Activated CD4-positive, alpha-beta T cell treated with anti-CD3 and anti-CD28 coated beads, Interleukin-10, Interleukin-2, amounts not matched to agents 100 ng/mL and 50 ng/mL, durations not matched to agents 16 hours and 8 hours (primary cell): ENCODE data around the gene MPEG1.

ENCODE experiments used
- DNase-seq: peaks from one replicate; pipeline ENCODE4 v3.0.0-alpha.2; 2020

Gene MPEG1

DNA sequence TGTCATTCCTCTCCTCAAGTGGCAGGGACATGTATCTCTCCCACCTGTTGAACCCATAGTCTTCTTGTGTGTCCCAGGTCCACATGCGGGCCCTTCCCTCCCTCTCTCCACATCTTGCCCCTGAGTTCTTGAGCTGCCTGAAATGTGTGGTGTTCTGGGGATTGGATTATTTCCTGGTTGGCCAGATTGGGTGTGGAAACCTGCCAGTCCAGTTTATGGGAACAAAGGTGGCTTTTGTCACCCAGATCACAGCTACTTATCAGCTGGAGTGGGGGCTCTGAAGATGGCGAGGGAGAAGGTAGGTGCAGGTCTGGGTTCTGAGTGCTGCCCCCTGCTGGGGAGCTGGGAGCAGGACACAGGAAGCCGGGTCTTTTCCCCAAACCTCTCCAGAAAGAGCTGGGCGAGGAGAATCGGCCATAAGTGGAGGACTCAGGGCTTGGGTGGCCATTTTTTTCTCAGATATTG lies 26.6 kb downstream of the MPEG1 start:
- peak; percentile 55 for DNase-seq

DNA sequence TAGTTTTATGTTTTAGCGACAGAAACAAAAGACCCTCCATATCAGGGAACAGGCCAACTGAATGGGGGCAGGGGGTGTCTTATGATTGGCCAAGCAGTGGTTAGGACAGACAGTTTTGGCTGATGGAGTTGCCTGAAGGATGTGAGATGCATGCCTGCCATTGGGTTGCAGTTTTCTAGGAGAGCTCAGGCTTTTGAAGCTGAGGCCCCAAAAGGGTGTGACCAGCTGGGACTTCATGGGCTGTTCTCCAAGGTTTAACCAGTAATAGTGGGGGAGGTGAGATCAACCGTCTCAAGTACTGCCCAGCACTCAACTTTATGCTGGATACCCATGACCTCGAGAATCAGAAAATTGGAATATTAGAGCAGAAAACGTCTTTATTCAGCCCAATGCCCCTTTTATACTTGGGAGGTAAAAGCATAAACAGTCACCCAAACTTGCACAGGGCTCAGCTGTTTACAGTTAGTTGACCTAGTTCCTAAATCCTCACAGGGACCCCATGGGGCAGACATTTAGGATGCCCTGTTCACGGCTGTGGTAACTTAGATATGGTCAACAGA lies 27.3 kb downstream of the MPEG1 start:
- DNase-seq: no peak

DNA sequence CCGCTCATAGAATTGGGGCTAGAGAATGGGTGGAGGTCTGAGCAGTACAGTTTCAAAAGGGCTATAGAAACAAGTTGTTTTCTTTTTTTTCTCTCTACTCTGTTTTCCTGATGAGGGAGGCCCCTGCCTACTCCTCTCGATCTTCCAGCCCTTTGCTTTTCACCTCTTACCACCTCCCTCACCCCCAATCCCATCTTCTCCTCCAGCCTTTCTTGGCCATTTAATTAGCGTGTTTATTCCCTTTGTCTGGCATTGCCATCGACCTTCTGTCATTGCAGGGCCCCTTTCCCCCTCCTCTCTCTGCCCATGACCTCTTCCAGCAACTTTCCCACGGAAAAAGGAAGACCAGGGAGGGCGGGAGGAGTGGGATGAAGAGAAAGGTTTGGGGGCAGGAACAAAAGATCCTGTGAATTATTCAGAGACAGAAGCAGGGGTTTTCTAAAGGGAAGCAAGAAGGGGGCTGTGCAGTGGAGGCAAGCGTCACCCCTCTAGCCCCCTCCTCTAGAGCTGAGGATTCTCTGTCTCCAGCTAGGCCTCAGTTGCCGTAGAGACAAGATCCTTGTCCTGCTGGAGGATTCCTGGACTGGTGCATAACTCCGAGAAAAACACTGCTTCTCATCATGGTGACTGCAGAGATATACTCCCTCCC lies 27.9 kb downstream of the MPEG1 start:
- DNase-seq: no peak

DNA sequence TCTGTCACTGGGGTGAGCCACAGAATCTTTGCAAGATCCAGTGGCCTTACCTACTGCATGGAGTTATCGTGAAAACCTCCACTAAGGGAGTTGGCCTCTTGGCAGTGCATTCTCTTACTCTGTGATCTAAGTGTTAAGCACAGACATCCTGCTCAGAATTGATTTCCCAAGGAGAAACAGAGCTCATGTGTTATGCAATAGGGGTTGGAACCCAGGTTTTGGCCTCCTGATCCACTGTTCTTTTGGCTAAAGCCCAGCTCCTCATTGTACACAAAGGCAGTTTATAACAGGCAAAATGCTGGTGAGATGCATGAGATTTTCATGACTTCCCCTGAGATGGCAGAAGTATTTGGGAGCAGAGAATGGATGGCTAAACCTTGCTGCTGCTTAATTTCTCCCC lies 29.0 kb downstream of the MPEG1 start:
- no peak for DNase-seq

DNA sequence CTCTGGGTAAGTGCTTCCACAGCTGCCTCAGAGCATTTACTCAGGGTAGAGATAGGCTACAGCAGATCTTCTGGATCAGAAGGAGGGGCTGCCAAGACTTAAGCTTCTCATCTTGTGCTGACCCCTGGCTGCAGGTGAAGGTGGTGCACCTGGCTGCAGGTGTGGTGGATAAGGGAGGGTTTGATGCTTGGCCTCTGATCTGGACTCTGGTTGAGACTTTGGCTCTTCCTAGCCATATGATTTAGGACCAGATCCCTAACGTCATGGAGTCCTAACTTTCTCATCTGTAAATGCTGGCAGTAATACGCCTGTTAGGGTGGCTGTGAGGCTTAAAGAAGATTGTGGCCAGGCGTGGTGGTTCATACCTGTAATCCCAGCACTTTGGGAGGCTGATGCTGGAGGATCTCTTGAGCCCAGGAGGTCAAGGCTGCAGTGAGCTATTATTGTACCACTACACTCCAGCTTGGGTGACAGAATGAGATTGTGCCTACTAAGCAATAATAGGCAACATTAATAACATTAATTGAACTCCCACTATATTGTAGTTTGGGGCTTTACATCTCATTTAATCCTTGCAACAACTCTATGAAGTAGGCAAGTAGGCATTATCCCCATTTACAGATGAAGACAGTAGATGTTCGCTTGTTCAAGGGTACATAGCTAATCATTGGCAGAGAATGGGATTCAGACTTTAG lies 30.1 kb downstream of the MPEG1 start:
- no peak for DNase-seq

DNA sequence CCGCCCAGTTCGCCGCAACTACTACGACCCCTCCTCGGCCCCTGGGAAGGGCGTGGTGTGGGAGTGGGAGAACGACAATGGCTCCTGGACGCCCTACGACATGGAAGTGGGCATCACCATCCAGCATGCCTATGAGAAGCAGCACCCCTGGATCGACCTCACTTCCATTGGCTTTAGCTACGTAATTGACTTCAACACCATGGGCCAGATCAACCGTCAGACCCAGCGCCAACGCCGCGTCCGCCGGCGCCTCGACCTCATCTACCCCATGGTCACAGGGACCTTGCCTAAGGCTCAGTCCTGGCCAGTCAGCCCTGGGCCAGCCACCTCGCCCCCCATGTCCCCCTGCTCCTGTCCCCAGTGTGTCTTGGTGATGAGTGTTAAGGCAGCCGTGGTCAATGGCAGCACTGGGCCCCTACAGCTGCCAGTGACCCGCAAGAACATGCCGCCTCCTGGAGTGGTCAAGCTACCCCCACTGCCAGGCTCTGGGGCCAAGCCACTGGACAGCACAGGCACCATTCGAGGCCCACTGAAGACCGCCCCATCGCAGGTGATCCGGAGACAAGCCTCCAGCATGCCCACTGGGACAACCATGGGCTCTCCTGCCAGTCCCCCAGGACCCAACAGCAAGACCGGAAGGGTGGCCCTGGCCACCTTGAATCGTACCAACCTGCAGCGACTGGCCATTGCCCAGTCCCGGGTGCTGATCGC lies 30.8 kb downstream of the MPEG1 start:
- DNase-seq: no peak

DNA sequence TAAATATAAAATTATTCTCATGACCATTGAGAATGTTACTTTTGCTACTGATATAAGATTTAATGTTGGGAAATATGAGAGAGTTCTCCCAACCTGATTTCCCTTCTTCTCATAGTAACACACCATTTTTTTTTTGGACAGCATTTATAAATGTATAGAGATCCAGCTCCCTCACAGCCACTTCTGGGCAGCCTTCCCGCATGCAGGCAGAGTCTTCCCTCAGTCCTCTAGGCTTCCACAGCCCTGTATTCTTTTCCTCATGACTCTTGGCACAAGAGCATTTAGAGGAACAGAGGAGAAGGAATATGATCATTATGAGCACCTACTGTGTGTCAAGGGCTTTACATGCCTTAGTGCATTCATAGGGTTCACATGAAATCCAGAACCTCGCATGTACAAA lies 31.8 kb downstream of the MPEG1 start:
- no peak for DNase-seq

DNA sequence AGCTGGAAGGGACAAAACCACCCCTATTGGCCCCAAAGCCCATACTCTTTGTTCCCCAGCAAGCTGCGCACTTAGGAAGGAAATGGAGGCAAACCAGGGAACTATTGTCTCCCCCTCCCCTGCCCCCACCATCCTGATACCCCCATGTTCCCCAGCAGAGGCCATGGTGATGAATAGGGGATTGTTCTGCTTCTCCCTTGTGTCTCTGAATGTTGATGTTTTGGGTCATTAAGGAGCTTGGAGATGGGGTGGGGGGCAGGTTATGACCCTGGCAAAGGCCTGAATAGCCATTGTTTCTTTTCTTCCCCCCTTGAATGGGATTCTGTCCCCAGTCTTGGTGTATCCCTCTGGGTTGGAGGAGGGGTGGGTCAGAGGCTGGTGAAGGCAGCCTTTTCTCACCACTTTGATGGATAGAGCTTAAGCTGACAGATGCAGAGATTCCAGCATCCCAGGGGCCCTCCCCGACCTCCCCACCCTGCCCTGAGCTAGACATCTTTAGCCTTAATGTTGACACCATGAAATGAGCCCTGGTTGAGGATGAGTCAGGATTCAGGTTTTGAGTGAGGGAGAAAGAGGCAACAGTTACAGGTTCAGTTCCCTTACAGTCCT lies 32.5 kb downstream of the MPEG1 start:
- no peak for DNase-seq

DNA sequence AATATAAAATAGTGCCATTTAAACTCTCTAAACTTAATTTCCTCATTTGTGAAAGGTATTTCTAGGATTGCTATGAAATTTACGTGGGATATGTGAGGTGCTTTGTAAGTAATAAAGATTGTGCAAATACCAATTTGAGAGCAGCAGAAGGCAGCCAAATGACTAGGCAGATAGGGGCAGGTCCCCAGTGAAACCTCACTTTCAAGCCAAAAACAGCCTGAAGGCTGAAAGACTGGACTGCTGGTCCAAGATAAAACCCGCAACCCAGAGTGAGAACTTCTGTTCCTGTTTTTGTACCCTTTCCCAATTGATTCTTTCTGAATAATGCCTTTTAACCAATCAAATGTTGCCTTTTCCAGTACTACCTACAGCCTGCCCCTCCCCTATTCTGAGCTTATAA lies 33.6 kb downstream of the MPEG1 start:
- DNase-seq: no peak

DNA sequence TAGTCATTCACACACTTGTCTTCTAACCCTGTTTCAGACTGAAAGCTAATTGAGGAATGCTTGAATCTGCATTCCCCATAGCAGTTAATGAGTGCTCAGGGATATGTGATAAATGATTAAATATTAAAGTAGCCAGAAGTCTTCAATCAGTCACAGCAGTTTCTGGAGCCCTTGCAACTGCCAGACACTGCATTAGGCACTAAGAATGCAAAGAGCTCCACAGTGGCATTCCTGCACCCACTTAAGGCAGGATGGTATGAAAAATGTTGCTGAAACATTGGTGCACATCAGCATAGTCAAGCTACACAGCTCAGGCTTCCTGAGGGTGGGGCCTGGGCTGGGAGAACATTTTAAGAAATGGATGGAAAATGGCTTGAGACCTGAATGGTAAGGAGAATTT lies 34.3 kb downstream of the MPEG1 start:
- no peak for DNase-seq

DNA sequence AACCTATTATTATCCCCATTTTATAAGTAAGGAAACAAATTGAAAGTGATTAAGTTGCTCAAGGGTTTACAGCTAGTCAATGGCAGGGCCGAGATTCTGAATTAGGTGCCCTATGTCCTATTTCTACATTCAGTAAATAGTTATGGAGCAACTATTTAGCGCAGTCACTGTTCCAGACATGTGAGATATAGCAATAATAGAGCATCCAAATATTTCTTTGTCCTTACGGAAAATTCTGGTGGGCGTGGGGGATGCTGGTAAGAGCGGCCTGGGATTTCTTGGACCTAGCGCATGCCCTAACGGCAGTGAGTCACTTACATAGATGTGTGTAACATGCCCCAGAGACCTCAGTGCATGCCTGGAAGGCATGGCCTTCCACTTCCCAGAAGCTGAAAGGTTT lies 36.4 kb downstream of the MPEG1 start:
- no peak for DNase-seq

DNA sequence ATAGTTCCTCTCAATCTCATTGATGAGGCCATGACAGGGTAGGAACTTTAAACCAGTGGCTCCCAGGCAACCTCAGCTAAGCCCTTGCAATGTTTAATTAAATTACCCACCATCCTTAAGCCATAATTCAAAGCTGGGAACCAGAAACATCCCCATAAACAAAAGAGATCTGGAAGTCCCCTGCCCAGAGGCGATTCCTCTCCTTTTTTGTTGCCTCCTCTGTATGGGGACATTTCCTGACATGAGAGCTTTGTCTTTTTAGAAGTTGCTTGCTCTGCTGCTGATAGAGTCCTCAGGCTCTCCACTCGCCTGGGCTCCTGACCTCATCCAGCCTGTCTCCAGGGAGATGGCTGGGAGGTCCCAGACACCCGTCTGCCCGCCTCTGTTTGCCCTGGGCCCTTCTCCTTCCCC lies 37.6 kb downstream of the MPEG1 start:
- no peak for DNase-seq

DNA sequence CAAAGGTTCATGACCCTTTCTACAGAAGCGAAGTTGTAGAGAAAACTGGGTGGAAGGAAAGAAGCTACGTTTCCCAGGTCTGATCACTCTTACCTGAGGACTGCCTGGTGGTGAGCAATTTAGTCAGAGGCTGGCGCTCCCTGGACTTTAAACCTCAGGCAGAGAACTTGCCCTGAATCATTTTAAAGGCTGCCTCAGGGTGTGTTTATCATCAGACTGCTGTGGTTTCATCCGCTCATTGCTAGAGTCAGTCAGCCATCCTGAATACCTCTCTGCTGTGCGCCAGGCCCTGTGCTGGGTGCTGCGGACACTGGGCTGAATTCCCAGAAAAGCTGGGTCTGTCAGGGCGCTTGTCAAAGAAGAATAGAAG lies 38.1 kb downstream of the MPEG1 start:
- peak; percentile 6 for DNase-seq

DNA sequence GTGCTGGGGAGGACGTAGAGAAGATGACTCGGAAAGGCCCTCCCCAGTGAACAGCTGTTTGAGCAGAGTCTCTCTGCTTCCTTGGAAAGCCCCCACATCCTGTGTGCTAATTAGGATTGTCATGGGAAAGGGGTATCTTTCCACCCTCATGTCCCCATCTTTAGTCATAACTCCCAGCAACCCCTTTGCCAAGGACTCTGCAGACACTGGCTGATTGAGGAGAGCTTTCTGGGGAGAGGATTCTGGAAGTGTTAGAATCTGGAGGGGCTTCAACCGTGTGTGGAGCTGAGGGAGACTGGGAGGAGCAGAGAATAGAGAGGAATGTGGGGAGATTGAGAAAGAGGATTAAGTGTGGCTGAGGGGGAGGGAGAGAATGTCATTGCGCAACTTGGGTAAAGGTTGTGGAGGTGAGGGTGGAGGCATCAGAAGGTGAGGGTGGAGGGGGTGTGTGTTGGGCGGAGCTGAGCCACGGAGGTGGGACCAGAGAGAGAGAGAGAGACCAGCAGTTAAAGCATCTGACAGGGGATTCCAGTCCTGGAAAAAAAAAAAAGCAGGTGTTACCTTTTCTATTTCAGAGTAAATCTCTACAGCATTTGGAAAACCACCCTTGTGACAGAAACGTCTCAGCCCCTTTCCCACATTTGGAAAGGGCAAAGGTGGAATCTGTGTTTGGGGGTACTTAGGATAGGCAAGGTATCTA lies 38.6 kb downstream of the MPEG1 start:
- no peak for DNase-seq

DNA sequence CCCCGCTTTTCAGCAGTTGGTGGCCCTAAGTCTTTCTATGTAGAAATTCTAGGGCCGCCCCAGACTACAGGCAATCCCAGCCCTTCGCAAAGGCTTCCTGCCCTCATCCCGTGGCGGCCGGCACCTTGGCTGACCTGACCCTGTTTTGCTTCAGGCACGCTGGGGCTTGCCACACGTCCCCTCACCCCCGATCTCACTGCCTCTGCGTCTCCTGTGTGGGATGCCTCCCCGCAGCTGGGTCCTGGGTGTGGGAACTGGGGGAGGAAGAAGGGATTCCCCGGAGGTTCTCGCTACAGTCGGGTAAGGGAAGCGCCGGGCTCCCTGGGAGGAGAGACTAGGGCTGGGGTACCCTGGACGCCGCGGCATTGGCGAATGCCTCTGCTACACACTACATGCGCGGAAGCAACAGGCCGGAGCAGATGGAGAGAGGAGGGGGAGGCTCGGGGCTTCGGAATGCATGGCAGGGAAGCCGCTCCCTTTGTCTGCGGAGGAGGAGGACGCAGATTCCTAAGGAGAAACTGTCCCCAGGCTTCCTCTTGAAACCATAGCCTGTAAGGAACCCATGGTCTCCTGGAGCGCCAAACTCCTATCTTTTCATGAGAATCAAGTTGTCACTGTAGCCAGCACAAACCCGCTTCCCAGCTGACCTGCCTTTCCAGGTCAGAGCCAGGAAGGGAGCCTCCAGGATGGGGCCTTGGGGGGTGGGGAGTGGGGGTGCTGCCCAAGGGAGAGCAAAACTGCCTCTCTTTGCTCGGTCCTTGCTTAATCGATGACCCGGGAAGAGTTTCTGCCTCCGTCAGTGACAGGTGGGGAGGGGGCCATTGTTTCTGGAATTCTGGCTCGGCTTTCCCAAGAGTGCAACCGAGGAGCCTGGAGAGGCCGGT lies 39.4 kb downstream of the MPEG1 start:
- DNase-seq: no peak

DNA sequence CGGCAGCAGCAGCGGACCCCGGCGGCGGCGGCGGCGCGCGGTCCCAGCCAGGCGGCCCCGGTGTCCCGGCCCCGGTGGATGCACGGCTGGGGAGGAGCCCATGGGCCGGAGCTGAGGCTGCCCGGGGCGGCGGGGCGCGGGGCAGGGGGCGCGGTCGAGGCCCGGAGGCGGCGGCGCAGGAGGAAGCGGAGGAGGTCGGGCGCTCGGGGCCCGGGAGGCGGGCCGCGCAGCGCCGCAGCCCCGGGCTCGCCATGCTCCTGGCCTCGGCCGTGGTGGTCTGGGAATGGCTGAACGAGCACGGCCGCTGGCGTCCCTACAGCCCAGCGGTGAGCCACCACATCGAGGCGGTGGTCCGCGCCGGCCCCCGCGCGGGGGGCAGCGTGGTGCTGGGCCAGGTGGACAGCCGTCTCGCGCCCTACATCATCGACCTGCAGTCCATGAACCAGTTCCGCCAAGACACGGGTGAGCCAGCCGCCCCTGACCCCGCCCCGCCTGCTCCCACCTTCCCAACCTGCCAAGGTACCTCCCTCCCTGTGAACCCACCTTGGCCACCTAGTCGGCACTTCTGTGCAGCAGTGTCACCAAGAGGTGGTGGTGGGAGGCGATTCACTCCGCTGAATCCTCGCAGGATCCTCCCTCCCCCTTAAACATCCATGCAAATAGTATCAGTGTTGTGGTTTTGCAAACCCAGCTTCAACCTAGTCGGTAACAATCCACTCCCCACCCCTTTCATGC lies 40.2 kb downstream of the MPEG1 start:
- no peak for DNase-seq

DNA sequence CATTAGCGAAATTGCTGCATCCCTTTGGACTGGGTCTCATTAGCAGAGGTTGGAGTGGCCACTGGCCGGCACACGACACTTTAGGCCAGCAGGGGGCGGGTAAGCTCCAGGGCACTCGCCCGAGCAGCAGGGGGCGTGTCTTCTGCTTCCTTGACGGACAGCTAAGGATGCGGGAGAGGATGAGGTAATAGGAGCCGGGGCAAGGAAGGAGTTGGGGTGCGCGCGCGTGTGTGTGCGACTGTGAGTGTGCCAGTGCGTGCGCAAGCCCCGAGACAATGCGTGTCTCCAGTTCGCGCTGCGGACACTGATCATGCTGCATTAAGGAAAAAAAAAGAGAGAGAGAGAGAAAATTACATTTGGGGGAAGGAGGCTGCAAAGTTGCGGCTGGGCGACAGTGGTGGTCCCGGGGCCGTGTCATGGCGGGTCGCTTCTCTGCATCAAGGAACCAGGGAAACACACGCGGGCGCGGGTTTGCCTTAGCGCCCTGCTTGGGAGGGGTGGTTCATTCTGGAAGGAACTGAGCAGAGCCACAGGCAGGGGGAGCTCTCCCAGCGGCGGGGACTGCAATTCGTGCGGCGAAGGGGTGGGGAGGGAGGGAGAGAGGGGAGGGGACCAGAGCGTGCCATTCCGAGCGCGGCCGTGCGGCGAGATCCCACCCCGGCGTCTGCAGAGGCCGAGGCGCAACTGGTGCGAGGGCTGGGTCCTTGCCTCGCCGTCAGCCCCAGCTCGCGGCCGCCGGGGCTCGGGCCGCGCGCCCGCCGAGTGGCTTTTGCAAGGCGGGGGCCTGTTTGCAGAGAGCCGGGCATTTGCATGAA lies 41.0 kb downstream of the MPEG1 start, which contains the start of gene DTX4:
DTX4 (plus strand) TSS at position 625 of the 815 bp plus-strand sequence. CDS start 464 bp downstream, outside the sequence.
- DNase-seq: peak; percentile 94

DNA sequence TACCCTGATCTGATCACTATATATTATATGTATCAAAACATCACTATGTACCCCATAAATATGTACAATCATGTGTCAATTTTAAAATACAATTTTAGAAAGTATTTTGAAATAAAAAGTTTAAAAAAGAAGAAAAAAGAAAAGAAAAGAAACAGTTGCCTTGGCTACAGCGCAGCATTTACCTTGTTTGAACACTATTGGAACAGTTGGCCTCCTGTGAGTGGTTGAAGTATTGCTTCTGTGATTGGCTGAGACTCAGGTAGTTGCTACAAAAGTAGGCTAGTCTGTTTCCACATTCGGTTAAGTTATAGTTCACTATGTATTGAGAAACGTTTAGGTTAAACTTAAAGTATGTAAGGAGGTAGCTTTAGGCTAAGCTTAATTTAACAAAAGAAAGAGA lies 48.7 kb downstream of the MPEG1 start:
- DNase-seq: no peak
